ENCODE data around the gene S1PR2. TPM values are rescaled to one million over a fixed set of nuclear protein-coding genes. Genes with fewer than 3 reads are reported as not detected.

The S1PR2 gene
- 1.5 TPM for polyA plus RNA-seq (2012; ENCODE audit: insufficient read depth, insufficient read length)

DNA sequence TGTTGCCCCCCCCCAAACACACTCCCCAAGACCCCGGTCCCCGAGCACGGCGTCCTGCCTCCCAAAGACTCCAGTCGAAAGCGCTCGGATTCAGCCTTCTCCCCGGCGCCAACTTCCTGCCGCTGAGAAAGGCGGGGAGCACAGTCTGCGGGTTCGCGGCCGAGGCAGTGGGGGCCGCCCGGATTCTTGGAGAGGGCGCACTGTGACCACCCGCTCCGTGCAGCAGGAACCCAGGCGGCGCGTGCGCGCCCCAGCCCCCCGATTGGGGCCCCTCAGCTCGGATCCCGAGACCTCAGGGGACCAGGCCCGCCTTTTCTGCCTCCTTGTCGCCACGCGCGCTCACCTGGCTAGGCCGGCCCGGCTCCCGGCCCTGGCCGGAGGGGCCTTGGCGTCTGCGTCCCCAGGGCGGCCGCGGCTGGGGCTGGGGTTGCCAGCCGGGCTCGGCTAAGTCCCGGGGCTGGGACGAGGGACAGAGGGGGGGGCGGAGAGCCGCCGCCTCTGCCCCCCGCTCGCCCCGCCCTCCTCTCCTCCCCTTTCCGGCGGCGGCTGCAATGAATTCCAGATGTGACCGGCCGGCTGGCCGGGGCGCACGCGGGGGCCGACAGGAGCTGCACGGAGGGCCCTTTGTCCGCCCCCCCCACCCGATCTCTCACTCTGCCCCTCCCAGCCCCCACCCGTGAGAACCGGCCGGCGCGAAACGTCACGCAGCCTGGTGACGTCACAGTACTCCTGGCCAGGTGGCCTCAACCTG is at the start of gene S1PR2:
TSS of gene S1PR2 (minus strand) at position 471 of the 751 bp plus-strand sequence. CDS start 6,426 bp downstream, outside the sequence.
- peak within 1 kb of the TSS; percentile 71 for H3K4me3 ChIP-seq (ENCODE audit: low read length)
- DNase-seq (ENCODE audit: low read depth, low spot score), result peak; percentile 28

DNA sequence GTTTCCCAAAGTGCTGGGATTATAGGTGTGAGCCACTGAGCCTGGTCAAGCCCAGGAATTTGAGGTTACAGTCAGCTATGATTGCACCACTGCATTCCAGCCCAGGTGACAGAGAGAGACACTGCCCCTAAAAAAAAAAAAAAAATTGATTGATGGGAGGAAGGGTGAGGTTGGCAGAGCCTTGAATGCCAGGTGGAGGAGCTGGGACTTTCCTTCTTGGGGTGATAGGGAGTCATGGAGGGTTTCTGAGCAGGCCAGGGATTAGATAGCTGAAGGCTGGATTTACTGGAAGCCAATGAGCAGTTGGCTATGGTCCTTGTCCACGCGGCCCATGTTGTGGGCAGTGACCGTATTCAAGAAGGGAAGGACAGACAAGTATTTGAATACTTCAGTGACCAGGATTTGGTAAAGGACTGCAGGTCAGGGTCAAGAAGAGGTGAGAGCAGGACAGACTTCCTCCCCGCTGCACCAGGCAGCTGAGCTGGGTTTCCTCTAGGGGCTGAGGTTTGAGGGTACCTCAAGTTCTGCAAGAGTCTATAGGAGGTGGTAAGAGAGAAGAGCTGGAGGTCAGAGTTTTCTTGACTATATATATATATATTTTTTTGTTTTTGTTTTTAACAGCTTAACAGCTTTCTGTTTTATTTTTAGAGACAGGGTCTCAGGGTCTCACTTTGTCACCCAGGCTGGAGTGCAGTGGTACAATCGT is 48.8 kb upstream of the S1PR2 start:
- no peak overlapping the region for H3K4me3 ChIP-seq (ENCODE audit: low read length)
- DNase-seq (ENCODE audit: low read depth, low spot score), result no peak

DNA sequence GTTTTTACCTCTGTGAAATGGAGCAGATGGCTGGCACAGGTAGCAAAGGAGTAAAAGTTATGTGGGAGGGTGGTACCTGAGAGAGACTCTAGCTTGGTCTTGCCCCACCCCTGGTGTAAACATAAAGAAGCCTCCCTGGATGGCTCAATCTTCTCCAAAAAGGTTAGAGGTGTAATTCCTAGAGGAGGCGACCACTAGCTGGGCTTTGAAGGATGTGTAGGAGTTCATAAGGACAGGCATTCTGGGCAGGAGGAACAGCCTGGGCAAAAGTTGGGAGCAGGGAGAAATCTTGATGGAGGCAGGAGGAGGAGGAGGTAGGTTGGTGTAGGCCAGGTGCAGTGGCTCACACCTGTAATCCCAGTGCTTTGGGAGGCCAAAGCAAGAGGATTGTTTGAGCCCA is 47.8 kb upstream of the S1PR2 start:
- H3K4me3 ChIP-seq (ENCODE audit: low read length), result no peak overlapping the region
- no peak for DNase-seq (ENCODE audit: low read depth, low spot score)

GRCh38 chr19:10277795-10278589 is 46.9 kb upstream of the S1PR2 start:
- no peak for DNase-seq (ENCODE audit: low read depth, low spot score)
- H3K4me3 ChIP-seq (ENCODE audit: low read length), result no peak overlapping the region

DNA sequence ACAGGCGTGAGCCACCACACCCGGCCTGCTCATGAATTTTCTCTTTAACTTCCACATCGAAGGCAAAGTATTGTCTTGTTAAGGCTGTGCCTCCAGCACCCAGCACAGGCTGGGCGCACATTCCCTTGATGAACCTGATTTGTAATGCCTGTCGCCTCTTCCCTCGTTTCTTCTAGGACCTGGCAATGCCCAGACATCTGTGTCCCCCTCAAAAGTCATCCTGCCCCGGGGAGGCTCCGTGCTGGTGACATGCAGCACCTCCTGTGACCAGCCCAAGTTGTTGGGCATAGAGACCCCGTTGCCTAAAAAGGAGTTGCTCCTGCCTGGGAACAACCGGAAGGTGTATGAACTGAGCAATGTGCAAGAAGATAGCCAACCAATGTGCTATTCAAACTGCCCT is 43.5 kb upstream of the S1PR2 start:
- no peak overlapping the region for H3K4me3 ChIP-seq (ENCODE audit: low read length)
- no peak for DNase-seq (ENCODE audit: low read depth, low spot score)

DNA sequence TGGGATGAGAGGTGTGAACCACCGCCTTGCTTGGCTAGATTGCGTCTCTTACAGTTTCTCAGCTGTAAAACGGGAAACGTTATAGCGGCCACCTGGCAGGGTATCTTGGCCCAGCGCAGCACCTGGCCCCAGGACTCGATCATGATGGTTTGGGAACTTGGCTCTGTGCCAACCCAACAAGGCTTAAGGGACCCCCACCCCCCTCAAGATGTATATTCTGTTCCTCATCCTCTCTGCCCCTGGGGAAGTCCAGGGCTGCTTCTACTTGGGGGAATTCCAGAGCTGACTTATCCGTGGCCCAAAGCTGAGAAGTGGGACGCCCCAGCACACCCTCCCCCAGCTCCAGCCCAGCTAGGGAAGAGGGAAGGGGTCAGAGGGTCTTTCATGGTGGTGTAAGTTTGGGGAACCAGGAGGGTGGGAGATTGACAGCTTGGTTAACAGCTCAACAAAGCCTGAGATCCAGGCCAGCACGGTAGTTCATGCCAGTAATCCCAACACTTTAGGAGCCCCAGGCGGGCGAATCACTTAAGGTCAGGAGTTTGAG is 40.5 kb upstream of the S1PR2 start:
- no peak overlapping the region for H3K4me3 ChIP-seq (ENCODE audit: low read length)
- DNase-seq (ENCODE audit: low read depth, low spot score), result no peak

DNA sequence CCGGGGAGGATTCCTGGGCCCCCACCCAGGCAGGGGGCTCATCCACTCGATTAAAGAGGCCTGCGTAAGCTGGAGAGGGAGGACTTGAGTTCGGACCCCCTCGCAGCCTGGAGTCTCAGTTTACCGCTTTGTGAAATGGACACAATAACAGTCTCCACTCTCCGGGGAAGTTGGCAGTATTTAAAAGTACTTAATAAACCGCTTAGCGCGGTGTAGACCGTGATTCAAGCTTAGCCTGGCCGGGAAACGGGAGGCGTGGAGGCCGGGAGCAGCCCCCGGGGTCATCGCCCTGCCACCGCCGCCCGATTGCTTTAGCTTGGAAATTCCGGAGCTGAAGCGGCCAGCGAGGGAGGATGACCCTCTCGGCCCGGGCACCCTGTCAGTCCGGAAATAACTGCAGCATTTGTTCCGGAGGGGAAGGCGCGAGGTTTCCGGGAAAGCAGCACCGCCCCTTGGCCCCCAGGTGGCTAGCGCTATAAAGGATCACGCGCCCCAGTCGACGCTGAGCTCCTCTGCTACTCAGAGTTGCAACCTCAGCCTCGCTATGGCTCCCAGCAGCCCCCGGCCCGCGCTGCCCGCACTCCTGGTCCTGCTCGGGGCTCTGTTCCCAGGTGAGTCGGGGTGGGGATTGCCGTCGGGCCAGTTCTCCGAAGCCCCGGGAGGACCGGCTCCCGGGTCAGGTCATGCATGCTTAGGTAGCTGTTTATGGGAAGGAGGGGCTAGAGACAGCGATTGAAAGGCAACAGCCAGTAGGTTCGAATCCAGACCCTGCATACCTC is 39.7 kb upstream of the S1PR2 start, which contains the start of gene ICAM1:
TSS of gene ICAM1 (plus strand) at position 505 of the 779 bp plus-strand sequence. CDS start at position 545, 40 bp downstream.
- DNase-seq (ENCODE audit: low read depth, low spot score), result peak; percentile 50
- H3K4me3 ChIP-seq (ENCODE audit: low read length), result peak within 1 kb of the TSS; percentile 48

DNA sequence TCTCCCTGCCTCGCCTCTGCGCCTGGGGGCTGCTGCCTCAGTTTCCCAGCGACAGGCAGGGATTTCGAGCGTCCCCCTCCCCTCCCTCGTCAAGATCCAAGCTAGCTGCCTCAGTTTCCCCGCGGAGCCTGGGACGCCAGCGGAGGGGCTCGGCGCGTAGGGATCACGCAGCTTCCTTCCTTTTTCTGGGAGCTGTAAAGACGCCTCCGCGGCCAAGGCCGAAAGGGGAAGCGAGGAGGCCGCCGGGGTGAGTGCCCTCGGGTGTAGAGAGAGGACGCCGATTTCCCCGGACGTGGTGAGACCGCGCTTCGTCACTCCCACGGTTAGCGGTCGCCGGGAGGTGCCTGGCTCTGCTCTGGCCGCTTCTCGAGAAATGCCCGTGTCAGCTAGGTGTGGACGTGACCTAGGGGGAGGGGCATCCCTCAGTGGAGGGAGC is 39.1 kb upstream of the S1PR2 start:
- H3K4me3 ChIP-seq (ENCODE audit: low read length), result peak overlapping the region; percentile 48
- DNase-seq (ENCODE audit: low read depth, low spot score), result no peak

DNA sequence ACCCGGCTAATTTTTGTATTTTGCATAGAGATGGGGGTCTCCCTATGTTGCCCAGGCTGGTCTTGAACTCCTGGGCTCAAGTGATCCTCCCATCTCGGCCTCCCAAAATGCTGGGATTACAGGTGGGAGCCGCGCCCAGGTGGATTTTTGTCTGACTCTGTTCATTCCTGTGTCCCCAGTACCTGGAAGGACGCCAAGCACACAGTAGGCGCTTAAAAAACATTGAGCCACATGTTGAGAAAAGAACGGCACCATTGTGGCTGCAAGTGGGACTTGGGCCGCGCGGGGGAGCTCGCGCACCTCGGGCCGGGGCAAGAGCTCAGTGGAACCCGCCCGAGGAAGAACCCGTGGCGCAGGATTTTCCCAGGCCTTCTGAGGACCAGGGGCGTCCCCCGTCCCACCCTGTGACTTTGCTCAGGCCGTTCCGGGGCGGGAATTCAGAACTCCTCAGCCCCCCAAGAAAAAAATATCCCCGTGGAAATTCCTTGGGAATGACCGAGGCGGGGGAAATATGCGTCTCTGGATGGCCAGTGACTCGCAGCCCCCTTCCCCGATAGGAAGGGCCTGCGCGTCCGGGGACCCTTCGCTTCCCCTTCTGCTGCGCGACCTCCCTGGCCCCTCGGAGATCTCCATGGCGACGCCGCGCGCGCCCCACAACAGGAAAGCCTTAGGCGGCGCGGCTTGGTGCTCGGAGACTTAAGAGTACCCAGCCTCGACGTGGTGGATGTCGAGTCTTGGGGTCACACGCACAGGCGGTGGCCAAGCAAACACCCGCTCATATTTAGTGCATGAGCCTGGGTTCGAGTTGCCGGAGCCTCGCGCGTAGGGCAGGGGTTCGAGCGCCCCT is 38.4 kb upstream of the S1PR2 start:
- H3K4me3 ChIP-seq (ENCODE audit: low read length), result peak overlapping the region; percentile 48
- DNase-seq (ENCODE audit: low read depth, low spot score), result peak; percentile 62

DNA sequence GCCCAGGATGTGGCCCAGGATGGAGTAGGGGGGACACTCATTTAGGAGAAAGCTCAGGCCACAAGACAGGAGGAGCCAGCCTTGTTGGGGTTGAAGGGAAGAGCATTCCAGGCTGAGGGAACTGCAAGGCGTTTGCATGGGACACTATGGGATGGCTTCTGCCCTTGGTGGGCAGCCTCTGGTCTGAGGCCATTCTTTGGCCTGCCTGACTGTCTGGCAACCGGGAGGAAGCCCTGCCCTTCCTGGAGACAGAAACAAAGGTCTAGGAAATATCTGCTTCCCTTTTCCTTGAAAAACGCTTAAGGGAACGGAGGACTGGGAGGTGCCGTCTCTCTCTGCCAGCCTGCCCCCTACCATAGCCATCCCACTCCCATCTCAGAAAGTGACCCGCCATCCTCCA is 36.9 kb upstream of the S1PR2 start:
- H3K4me3 ChIP-seq (ENCODE audit: low read length), result no peak overlapping the region
- no peak for DNase-seq (ENCODE audit: low read depth, low spot score)

DNA sequence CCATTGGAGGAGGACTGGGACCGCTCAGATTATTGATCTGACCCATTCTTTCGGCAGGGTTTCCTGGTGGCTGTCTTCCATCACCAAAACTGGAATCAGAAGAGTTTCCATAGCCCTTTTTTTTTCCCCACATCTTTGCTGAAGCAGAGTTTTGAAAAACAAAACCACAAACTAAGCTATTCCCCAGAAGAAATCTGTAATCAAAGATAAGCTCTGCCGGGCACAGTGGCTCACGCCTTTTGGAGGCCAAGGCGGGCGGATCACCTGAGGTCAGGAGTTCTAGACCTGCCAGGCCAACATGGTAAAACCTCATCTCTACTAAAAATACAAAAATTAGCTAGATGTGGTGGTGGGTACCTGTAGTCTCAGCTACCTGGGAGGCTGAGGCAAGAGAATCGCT is 35.6 kb upstream of the S1PR2 start:
- no peak for DNase-seq (ENCODE audit: low read depth, low spot score)
- H3K4me3 ChIP-seq (ENCODE audit: low read length), result no peak overlapping the region

DNA sequence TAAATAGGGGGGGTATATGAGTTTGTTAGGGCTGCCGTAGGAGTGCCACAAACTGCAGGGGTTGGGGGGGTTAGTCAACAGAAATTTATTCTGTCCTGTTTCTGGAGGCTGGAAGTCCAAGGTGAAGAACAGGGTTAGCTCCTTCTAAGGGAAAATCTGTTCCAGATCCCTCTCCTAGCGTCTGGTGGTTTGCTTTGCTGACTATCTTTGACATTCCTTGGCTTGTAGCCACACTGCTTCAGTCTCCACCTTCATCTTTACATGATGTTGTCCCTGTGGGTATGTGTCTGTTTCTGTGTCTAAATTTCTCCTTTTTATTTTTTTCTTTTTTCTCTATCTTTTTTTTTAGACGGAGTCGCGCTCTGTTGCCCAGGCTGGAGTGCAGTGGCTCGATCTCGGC is 31.6 kb upstream of the S1PR2 start:
- no peak for DNase-seq (ENCODE audit: low read depth, low spot score)

DNA sequence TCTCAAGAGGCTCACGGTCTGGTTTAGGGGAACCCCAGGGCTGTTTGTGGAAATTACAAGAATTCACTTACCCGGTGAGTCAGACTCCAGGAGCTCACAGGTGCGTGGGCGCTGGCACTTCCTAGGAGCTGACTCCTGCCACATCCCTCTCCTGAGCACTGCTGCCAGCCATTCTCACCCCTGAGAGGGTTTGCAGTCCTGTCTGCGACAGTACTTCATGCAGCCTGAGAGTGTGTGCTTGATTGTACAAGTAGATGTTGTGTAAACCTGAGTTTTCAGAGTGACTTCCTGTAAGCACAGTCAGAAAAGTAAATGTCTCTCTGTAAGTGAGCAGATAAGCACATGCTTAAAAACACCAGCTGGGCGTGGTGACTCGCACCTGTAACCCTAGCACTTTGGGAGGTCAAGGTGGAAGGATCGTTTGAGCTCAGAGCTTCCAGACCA is 29.0 kb upstream of the S1PR2 start:
- DNase-seq (ENCODE audit: low read depth, low spot score), result no peak
- H3K4me3 ChIP-seq (ENCODE audit: low read length), result no peak overlapping the region

More for the DNA sequence above, 31.6 kb upstream of the S1PR2 start:
- no peak overlapping the region for H3K4me3 ChIP-seq (ENCODE audit: low read length)

GRCh38 chr19:10259162-10259905 is 28.2 kb upstream of the S1PR2 start:
- H3K4me3 ChIP-seq (ENCODE audit: low read length), result no peak overlapping the region
- peak; percentile 90 for DNase-seq (ENCODE audit: low read depth, low spot score)

DNA sequence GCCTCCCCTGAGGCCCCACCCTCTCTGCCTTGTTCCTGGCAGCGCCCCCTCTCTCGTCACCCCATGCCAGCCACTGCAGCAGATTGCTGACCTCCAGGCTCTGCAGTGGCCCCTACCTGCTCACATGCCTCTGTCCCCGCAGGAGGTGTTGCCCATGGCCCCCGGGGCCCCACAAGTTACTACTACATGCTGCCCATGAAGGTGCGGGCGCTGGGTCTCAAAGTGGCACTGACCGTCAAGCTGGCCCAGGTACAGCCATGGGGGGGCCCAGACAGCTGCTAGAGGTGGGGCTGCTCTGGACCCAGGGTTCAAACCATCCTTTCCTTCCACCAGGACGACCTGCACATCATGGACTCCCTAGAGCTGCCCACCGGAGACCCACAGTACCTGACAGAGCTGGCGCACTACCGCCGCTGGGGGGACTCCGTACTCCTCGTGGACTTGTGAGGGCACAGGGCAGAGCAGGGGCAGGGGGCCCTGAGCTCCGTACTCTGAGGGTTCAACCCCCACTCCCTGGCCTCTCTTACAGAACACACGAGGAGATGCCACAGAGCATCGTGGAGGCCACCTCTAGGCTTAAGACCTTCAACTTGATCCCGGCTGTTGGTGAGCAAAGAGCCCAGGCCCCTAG is 27.1 kb upstream of the S1PR2 start:
- no peak for DNase-seq (ENCODE audit: low read depth, low spot score)
- H3K4me3 ChIP-seq (ENCODE audit: low read length), result no peak overlapping the region

- DNase-seq (ENCODE audit: low read depth, low spot score), result no peak
- no peak overlapping the region for H3K4me3 ChIP-seq (ENCODE audit: low read length)
Measured at GRCh38 chr19:10256970-10257615, 26.0 kb upstream of the S1PR2 start.
